Stomach (tissue), 9 donors: ENCODE measurements around the gene SPOCK3. TPM values are rescaled to one million over a fixed set of nuclear protein-coding genes. Genes with fewer than 3 reads are reported as not detected.

Experiments used
- DNase-seq, 2 donors: peaks; one replicate each; pipeline versions ENCODE4 v3.0.0 to v3.0.0-alpha.2; 2013 to 2019
- H3K27ac ChIP-seq, 5 donors: fragments of 200-600 bp in 4 of 5; sonication (generic) in 4 of 5; one replicate each; pipeline ENCODE4 v1.5.1; 2013 to 2019; ENCODE audit warnings: mild to moderate bottlenecking in 1 of 5, moderate library complexity in 1 of 5
- H3K27me3 ChIP-seq, 3 donors: fragments of 200-600 bp; sonication (generic); one replicate each; pipeline ENCODE4 v1.5.1; 2017 to 2019; ENCODE audit warnings: mixed run types in 1 of 3
- H3K36me3 ChIP-seq, 4 donors: fragments of 200-600 bp; sonication (generic); 1 replicate in 3 of 4; 2 replicates in 1 of 4; pipeline ENCODE4 v1.5.1; 2016 to 2019
- H3K4me1 ChIP-seq, 4 donors: fragments of 200-600 bp; sonication (generic); one replicate each; pipeline ENCODE4 v1.5.1; 2016 to 2019
- H3K4me3 ChIP-seq, 4 donors: fragments of 200-600 bp; sonication (generic) in 3 of 4; one replicate each; pipeline ENCODE4 v1.5.1; 2016 to 2019; ENCODE audit warnings: mild to moderate bottlenecking in 1 of 4
- H3K9me3 ChIP-seq, 4 donors: fragments of 200-600 bp; sonication (generic); one replicate each; pipeline ENCODE4 v1.5.1; 2016 to 2019
- EP300 ChIP-seq: sonication (generic); formaldehyde crosslinking; IDR thresholded peaks from one replicate; pipeline ENCODE4 v1.6.1; 2017; ENCODE audit warnings: antibody characterized with exemption
- POLR2A ChIP-seq, 4 donors: fragments of 450-650 bp; IDR thresholded peaks; one replicate each; pipeline ENCODE4 v1.6.1; 2016; ENCODE audit warnings: antibody characterized with exemption in 4 of 4, control low read depth in 2 of 4, mild to moderate bottlenecking in 1 of 4, moderate library complexity in 1 of 4
- POLR2AphosphoS5 ChIP-seq, 3 donors: sonication (generic); formaldehyde crosslinking; IDR thresholded peaks; one replicate each; pipeline ENCODE4 v1.6.1; 2016; ENCODE audit warnings: antibody characterized with exemption in 3 of 3
- WGBS, 5 donors: extraction: QIAGEN DNeasy Blood & Tissue Kit in 3 of 5; methylation state at CpG; one replicate each; pipeline versions ENCODE4 v1.1.5 to v1.1.7; 2013 to 2018; 5-methylcytosine and 5-hydroxymethylcytosine counted together
- intact Hi-C: fragments of 100-400 bp; cut with DNase I; formaldehyde crosslinking; loops from one replicate; pipeline ENCODE4 v1.15.1; 2023; ENCODE audit warnings: low total_unique reads
- polyA plus RNA-seq, 3 donors: library from polyadenylated mRNA; stranded (reverse); fragments of 200-250 nt; gene quantifications; one replicate each; pipeline ENCODE4 v1.2.3, GENCODE V29; 2013
- total RNA-seq, 5 donors: library from RNA; depleted of rRNA; stranded (reverse); fragments of >200 nt; gene quantifications; one replicate each; pipeline versions ENCODE4 v1.1.0 to v1.2.3, GENCODE V29; 2014 to 2016
- TF ChIP-seq, protein P1 (sequence below), 7 experiments: fragments of 450-650 bp in 4 of 7; fragments of 200-600 bp in 3 of 7; sonication (generic) in 3 of 7; IDR thresholded peaks; one replicate each; pipeline ENCODE4 v1.5.1; 2016 to 2019; ENCODE audit warnings: antibody characterized with exemption in 7 of 7, control low read depth in 2 of 7, mild to moderate bottlenecking in 1 of 7
- donor health status: healthy with polysubstance abuse.
- donor health status: Bipolar disorder and iron deficiency.
- donor health status: healthy.

The SPOCK3 gene
- total and polyA plus RNA-seq, 8 donors, result 0.33 to 6.1 (median 1.8) TPM; not detected in 5

DNA sequence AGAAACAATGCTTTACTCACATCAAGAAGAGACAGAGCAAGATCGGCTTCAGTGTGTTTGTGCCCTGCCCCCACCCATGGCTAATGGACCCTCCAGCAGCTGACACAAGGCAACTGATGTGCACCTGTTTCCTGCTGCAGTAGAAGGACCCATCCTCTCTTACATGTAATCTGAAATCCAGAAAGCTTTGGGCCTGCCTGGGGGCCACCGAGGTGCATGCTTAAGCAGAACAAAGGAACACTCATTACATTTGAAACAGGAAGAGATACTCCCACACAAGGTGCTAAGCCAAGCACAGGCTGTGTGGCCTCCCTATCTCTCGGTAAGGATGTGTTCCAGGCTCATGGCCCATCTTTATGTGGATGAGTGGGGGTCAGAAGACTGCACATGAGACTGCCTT is 338.0 kb downstream of the SPOCK3 start:
- 63 to 76% (median 67%) methylated on average over 3 of the region's 3 CpGs for WGBS, 5 donors
- TF ChIP-seq POLR2AphosphoS5 (IDR thresholded peaks at IDR 0.05), result no peak
- no peak for TF ChIP-seq POLR2A (IDR thresholded peaks at IDR 0.05)
- no peak for TF ChIP-seq EP300
- Histone ChIP-seq H3K4me1 (no peaks in the 10 kb centered on the region), H3K27me3 (no peaks in the 10 kb centered on the region), H3K4me3 (no peak overlapping the region), H3K9me3 (no peaks in the 10 kb centered on the region), H3K36me3 (no peaks in the 10 kb centered on the region), H3K27ac (no peak overlapping the region)
- DNase-seq, result no peak
- intact Hi-C loops, result no loop called here

DNA sequence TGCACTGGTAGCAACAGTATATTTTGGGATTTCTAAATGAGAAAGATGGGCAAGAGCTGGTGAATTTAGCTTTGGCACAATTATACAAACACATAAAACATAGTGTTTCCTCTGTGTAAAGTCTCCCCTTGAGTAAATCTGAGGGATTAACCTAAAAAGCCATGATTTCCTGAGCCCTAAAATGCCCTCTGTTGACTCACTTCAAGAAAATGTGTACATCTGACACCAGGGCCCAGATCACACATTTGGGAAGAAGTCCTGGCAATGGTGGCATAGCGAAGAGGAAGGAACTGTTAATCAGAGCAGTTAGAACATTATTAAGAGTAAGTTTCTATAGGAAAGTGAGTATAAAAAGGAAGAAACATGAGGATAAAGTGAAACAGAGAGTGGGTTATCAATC is 338.5 kb downstream of the SPOCK3 start:
- Histone ChIP-seq H3K9me3 (no peaks in the 10 kb centered on the region), H3K27ac (no peak overlapping the region), H3K4me1 (no peaks in the 10 kb centered on the region), H3K36me3 (no peaks in the 10 kb centered on the region), H3K27me3 (no peaks in the 10 kb centered on the region), H3K4me3 (no peak overlapping the region)
- DNase-seq, result no peak
- intact Hi-C loops, result no loop called here
- TF ChIP-seq POLR2AphosphoS5 (IDR thresholded peaks at IDR 0.05), result no peak
- TF ChIP-seq EP300, result no peak
- TF ChIP-seq POLR2A (IDR thresholded peaks at IDR 0.05), result no peak
- TF ChIP-seq, protein P1, sequence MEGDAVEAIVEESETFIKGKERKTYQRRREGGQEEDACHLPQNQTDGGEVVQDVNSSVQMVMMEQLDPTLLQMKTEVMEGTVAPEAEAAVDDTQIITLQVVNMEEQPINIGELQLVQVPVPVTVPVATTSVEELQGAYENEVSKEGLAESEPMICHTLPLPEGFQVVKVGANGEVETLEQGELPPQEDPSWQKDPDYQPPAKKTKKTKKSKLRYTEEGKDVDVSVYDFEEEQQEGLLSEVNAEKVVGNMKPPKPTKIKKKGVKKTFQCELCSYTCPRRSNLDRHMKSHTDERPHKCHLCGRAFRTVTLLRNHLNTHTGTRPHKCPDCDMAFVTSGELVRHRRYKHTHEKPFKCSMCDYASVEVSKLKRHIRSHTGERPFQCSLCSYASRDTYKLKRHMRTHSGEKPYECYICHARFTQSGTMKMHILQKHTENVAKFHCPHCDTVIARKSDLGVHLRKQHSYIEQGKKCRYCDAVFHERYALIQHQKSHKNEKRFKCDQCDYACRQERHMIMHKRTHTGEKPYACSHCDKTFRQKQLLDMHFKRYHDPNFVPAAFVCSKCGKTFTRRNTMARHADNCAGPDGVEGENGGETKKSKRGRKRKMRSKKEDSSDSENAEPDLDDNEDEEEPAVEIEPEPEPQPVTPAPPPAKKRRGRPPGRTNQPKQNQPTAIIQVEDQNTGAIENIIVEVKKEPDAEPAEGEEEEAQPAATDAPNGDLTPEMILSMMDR (IDR thresholded peaks at IDR 0.05), result no peak
- 80 to 97% (median 87%) methylated on average over 1 of the region's 1 CpG for WGBS, 5 donors

DNA sequence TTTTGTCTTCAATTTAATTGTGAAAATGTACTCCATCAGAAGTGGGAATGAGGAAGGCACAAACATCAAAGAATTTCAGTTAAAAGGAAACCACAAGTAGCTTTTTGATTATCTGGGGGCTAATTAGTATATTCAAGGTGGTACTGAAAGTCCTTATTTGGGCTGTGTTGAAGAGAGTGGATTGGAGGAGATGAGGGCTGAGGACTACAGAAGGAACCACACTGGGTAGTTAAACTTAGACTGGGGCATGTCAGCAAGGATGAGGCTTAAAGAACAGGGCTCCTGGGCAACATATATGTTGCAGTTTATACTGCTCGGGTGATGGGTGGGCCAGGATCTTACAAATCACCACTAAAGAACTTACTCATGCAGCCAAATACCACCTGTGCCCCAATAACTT is 346.8 kb downstream of the SPOCK3 start:
- TF ChIP-seq POLR2A (IDR thresholded peaks at IDR 0.05), result no peak
- TF ChIP-seq, protein P1 (IDR thresholded peaks at IDR 0.05), result no peak
- no peak for TF ChIP-seq EP300
- no peak for TF ChIP-seq POLR2AphosphoS5 (IDR thresholded peaks at IDR 0.05)
- DNase-seq, result no peak
- intact Hi-C loops, result no loop called here
- H3K9me3 ChIP-seq, result no peaks in the 10 kb centered on the region
- H3K36me3 ChIP-seq, result no peaks in the 10 kb centered on the region
- WGBS, 5 donors, result 77 to 100% (median 94%) methylated on average over 1 of the region's 1 CpG
- H3K4me3 ChIP-seq, result no peak overlapping the region
- H3K27ac ChIP-seq, result no peak overlapping the region
- H3K27me3 ChIP-seq, result no peaks in the 10 kb centered on the region
- no peaks in the 10 kb centered on the region for H3K4me1 ChIP-seq

DNA sequence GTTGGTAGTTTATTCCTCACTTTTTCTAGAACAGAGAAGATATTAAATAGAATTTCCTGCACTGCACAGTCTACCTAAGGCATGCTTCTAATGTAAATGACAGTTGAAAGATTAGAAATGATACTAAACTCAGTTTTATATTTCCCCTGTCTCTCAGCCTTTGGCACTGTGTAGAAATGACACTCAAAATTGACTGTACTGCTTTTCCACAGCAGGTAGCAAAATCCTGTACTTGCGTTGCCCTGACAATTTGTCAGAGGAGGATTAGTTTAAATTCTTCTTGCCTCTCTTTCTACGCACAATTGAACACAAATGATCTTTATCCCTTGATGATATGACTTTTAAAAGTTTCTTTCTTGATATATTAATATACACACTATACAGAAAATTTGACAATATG is 347.6 kb downstream of the SPOCK3 start:
- H3K36me3 ChIP-seq, result no peaks in the 10 kb centered on the region
- no peak for TF ChIP-seq EP300
- TF ChIP-seq, protein P1 (IDR thresholded peaks at IDR 0.05), result no peak
- TF ChIP-seq POLR2AphosphoS5 (IDR thresholded peaks at IDR 0.05), result no peak
- TF ChIP-seq POLR2A (IDR thresholded peaks at IDR 0.05), result no peak
- DNase-seq, result no peak
- WGBS, 5 donors, result 86 to 95% (median 90%) methylated on average over 2 of the region's 2 CpGs
- no peak overlapping the region for H3K27ac ChIP-seq
- no peaks in the 10 kb centered on the region for H3K4me1 ChIP-seq
- H3K4me3 ChIP-seq, result no peak overlapping the region
- no peaks in the 10 kb centered on the region for H3K27me3 ChIP-seq
- intact Hi-C loops, result no loop called here
- H3K9me3 ChIP-seq, result no peaks in the 10 kb centered on the region

DNA sequence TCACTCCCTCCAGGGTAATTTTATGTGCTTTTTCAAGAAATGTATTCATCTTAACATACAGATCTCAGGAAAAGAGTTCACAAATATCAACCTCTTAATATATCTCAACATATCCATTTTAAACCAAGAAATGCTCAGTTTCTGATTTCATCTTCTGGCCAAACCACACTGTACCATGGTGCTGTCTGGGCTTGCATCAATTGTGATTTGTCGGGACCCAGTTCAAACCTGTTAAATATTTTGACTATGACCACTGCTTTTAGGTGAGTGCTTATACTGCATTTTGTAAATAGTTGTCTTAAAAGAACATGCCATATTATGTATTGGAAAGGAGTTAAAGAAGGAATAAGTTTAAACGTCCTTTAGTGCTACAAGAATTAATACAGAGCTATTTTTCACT is 352.1 kb downstream of the SPOCK3 start:
- Histone ChIP-seq H3K4me1 (no peaks in the 10 kb centered on the region), H3K27me3 (no peaks in the 10 kb centered on the region), H3K9me3 (no peaks in the 10 kb centered on the region), H3K4me3 (no peak overlapping the region), H3K27ac (no peak overlapping the region), H3K36me3 (no peaks in the 10 kb centered on the region)
- no peak for DNase-seq
- TF ChIP-seq POLR2AphosphoS5 (IDR thresholded peaks at IDR 0.05), result no peak
- 69 to 84% (median 79%) methylated on average over 2 of the region's 2 CpGs for WGBS, 5 donors
- intact Hi-C loops, result no loop called here
